H1 (cell line): ENCODE measurements around the gene GRK6. TPM values are rescaled to one million over a fixed set of nuclear protein-coding genes. Genes with fewer than 3 reads are reported as not detected.

ENCODE experiments used
- BCL11A ChIP-seq, 2 experiments: IDR thresholded peaks; one replicate each; pipeline ENCODE4 v1.6.1; 2011; ENCODE audit warnings: low read depth in 2 of 2, low read length in 2 of 2, mild to moderate bottlenecking in 2 of 2
- CBX5 ChIP-seq: fragments of 300-800, 300-1000 bp; sonication (generic); IDR thresholded peaks from 2 replicates; pipeline ENCODE4 v1.7.1; 2016; ENCODE audit warnings: antibody characterized with exemption, low read length, low read depth
- CHD2 ChIP-seq: IDR thresholded peaks from 2 replicates; pipeline ENCODE4 v1.6.1; 2012; ENCODE audit warnings: low read length, improper control_type of control experiment
- CREB1 ChIP-seq: IDR thresholded peaks from 2 replicates; pipeline ENCODE4 v1.6.1; 2012; ENCODE audit warnings: inconsistent platforms
- CTBP2 ChIP-seq: IDR thresholded peaks from 2 replicates; pipeline ENCODE4 v1.7.0; 2011; ENCODE audit warnings: borderline replicate concordance, mild to moderate bottlenecking, moderate library complexity, mixed read lengths, low read length; ENCODE audit not compliant: insufficient read depth, insufficient read length
- GABPA ChIP-seq: IDR thresholded peaks from 2 replicates; pipeline ENCODE4 v1.6.1; 2011; ENCODE audit warnings: mild to moderate bottlenecking, low read length, moderate library complexity, borderline replicate concordance; ENCODE audit not compliant: insufficient read depth
- GTF2F1 ChIP-seq: IDR thresholded peaks from 2 replicates; pipeline ENCODE4 v1.6.1; 2012; ENCODE audit warnings: low read depth, low read length, improper control_type of control experiment, borderline replicate concordance
- JUND ChIP-seq: IDR thresholded peaks from 2 replicates; pipeline ENCODE4 v1.6.1; 2011; ENCODE audit warnings: mild to moderate bottlenecking, improper control_type of control experiment, low read length
- KDM4A ChIP-seq: IDR thresholded peaks from one replicate; pipeline ENCODE4 v1.7.1; 2012; ENCODE audit warnings: low read depth, mild to moderate bottlenecking, moderate library complexity, low read length, inconsistent platforms; ENCODE audit not compliant: severe bottlenecking
- MAX ChIP-seq: IDR thresholded peaks from 2 replicates; pipeline ENCODE4 v1.6.1; 2012; ENCODE audit warnings: inconsistent platforms
- NANOG ChIP-seq: IDR thresholded peaks from 2 replicates; pipeline ENCODE4 v1.6.1; 2011; ENCODE audit warnings: low read length, low read depth, mild to moderate bottlenecking, inconsistent platforms; ENCODE audit not compliant: insufficient read depth, poor library complexity, severe bottlenecking
- RFX5 ChIP-seq: IDR thresholded peaks from 2 replicates; pipeline ENCODE4 v1.6.1; 2011; ENCODE audit warnings: low read depth, low read length, improper control_type of control experiment, borderline replicate concordance
- SP2 ChIP-seq: IDR thresholded peaks from 2 replicates; pipeline ENCODE4 v1.6.1; 2012; ENCODE audit warnings: mild to moderate bottlenecking, low read length, inconsistent platforms
- SRF ChIP-seq: IDR thresholded peaks from 2 replicates; pipeline ENCODE4 v1.6.1; 2011; ENCODE audit warnings: mild to moderate bottlenecking, low read depth, low read length, moderate library complexity
- ZNF274 ChIP-seq: IDR thresholded peaks from 2 replicates; pipeline ENCODE4 v1.7.0; 2012; ENCODE audit warnings: low read length, borderline replicate concordance; ENCODE audit errors: extremely low read depth
- polyA plus RNA-seq, 7 experiments: library from polyadenylated mRNA; depleted of rRNA in 3 of 7; stranded (reverse) in 5 of 7; unstranded in 2 of 7; fragments of >200 nt in 5 of 7; fragments of 200-250 nt in 2 of 7; gene quantifications; 1 replicate in 5 of 7; 2 replicates in 1 of 7; 4 replicates in 1 of 7; pipeline versions ENCODE4 v1.2.1 to v1.2.3, GENCODE V29; 2011 to 2013; ENCODE audit warnings: missing spikeins in 2 of 7, mixed read lengths in 2 of 7
- total RNA-seq: library from RNA; stranded (reverse); fragmentation: NEBNext Ultra II Directional; extraction: Animal tissue kit (Norgen Biotek cat#: 25700); gene quantifications from 2 replicates; pipeline ENCODE4 v1.2.1, GENCODE V29; 2021
- TF ChIP-seq, protein P1 (sequence below): IDR thresholded peaks from 2 replicates; pipeline ENCODE4 v1.6.1; 2011; ENCODE audit warnings: low read depth, mild to moderate bottlenecking, low read length; ENCODE audit not compliant: insufficient read depth
- TF ChIP-seq, protein P2 (sequence below): IDR thresholded peaks from 2 replicates; pipeline ENCODE4 v1.6.1; 2012; ENCODE audit warnings: low read length, inconsistent platforms

GRK6 gene
- total and polyA plus RNA-seq, 2 of the 8 experiments (the other 6 are each of a cell fraction or from before 2014, with no cell fraction given) = 31.8 to 57.8 TPM

DNA sequence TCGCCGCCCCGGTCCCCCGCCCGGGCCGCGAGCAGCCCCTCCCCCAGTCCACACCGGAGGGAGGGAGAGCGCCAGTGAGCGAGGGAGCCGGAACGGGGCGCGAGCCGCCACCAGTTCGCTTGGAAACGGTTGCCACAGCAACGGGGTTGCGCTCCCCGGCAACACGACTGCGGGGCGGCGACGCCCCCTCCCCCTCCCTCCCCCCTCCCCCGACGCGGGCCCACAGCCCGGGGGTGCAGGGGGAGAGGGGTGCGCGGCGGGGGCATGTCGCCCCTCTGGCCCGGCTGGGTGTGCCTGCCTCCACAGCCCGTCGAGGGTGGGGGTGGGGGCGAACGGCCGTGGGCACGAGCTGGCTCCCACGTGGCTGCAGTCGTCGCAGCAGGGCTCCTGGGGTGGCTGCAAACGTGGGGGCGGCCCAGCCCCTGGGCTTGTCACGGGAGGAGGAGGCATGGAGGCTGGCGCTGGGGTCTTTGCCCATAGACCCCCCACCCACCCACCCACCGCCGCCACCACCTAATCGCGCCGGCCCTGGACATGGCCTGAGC lies 20.7 kb downstream of the GRK6 start (continued):
- TF ChIP-seq, protein P1, sequence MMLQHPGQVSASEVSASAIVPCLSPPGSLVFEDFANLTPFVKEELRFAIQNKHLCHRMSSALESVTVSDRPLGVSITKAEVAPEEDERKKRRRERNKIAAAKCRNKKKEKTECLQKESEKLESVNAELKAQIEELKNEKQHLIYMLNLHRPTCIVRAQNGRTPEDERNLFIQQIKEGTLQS = no peak
- no peak for TF ChIP-seq CTBP2
- TF ChIP-seq CBX5 = no peak
- peak; percentile 67; the same call in 1 of the 2 replicates for TF ChIP-seq MAX
- TF ChIP-seq RFX5 = no peak
- TF ChIP-seq CHD2 = no peak
- no peak for TF ChIP-seq JUND
- TF ChIP-seq SRF = no peak
- no peak for TF ChIP-seq BCL11A (IDR thresholded peaks at IDR 0.05; ENCODE audit: low read depth in 2 of 2, low read length in 2 of 2)
- no peak for TF ChIP-seq GTF2F1
- no peak for TF ChIP-seq NANOG
- TF ChIP-seq, protein P2, sequence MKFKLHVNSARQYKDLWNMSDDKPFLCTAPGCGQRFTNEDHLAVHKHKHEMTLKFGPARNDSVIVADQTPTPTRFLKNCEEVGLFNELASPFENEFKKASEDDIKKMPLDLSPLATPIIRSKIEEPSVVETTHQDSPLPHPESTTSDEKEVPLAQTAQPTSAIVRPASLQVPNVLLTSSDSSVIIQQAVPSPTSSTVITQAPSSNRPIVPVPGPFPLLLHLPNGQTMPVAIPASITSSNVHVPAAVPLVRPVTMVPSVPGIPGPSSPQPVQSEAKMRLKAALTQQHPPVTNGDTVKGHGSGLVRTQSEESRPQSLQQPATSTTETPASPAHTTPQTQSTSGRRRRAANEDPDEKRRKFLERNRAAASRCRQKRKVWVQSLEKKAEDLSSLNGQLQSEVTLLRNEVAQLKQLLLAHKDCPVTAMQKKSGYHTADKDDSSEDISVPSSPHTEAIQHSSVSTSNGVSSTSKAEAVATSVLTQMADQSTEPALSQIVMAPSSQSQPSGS = no peak
- TF ChIP-seq KDM4A = peak; percentile 37
- TF ChIP-seq GABPA = no peak
- TF ChIP-seq CREB1 = no peak
- TF ChIP-seq SP2 = no peak
- TF ChIP-seq ZNF274 = no peak
